GM21619 (cell line): ENCODE results near the gene MRPL48.
"Not testable (repeated sequence)": the region's sequence is repeated elsewhere in the genome, so short reads cannot be mapped to it uniquely, and the experiment has no call there.

Source experiments
- ATAC-seq: cut with Tn5 transposase; IDR thresholded peaks from one replicate; pipeline ENCODE4 v1.9.1; 2021; ENCODE audit not compliant: unreplicated experiment

MRPL48 gene

DNA sequence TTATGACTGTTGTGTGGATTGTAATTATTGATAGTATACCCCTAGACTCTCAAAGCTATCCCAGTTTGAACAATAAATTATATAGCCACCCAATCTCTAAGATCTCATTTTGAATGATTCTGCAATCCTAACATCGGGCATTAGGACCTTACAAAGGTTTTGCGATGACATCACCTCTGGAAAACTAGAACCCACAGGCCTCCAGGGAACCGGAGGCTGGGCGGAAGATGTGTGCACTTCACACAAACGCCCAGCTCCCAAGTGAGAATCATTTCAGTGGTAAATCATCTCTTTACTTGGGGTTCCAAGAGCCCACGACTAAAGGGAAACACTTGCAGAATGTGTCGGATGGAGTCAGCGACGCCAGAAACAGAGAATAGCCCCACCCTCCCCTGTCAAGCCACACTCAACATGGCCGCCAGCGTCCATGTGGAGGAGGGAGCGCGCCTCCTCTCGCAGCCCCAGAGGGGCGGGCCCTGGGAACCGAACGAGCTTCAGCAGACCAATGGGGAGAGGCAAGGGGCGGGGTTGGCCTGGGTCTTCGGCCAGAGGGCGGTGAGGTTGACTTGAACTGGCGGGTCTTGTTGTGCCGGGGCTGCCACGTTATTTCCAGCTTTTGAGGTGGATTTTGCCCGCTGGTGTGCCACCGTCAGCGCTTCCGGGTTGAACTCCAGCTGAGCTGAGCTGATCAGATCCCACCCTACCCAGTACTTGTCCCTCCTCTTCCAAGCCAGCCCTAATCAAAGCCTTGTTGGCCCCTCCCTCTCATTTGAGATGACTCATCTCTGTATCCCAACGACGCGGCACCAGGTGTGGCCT, 8.4 kb upstream of the MRPL48 start:
- peak; percentile 98 for ATAC-seq

DNA sequence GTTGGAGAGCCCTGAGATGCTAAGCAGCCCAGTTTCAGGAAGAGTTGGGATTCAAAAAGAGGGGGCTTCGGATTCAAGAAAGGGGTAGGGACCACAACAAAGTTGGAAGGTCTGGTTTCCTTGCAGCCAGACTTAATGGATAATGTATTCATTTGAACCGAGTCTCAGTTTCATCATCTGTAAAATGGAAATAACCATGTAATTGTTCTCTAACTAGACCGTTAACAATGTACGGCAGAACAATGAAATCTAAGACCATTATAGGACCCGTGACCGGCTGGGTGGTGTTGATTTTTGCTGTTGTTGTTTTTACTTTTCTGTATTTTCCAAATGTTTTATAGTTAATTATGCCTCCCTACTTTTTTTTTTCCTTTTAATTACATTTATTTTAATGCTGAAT, 6.4 kb upstream of the MRPL48 start:
- no peak for ATAC-seq

DNA sequence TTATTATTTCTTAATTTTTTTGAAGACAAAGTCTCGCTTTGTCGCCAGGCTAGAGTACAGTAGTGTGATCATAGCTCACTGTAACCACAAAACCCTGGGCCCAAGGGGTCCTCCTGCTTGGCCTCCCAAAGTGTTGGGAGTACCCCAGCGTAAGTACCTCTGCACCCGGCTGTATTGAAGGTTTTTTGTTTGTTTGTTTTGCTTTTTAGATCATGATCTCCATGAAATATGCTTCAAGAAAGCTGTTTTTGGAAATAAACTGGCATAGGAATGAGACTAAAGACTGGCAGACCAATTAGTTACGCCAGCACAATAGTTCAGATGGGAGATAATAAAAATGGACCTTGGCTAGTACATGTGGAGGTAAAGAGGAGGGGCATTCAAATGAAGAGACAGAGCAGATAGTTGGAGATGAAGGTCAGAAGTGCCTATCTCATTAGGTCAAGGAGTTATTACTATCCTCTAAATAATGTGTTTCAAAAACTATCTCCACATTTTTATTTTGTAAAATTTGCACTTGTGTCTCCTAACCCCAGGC, 4.1 kb upstream of the MRPL48 start:
- no peak for ATAC-seq

DNA sequence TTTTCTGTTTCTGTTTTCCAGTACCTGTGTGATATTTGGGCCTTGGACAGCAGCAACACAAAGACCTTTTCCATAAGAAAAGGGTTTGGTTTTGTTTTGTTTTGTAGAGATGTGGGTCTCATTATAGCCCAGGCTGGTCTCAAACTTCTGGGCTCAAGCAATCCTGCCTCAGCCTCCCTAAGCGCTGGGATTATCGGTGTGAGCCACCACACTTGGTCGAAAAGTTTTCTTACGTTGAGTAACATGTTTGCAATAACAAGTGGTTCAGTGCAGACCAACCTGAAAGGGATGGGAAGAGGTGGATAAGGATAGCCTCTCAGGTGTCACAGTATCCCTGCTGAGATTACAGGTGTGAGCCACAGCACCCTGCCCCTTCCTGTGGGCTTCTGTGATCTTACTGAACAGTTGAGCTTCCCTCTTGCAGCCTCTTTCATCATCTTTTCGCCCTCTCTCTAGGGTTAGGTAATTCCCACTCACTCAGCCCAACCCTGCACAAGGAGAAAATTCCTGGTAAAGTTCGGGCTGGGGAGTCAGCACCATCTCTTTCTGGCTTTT, 3.5 kb upstream of the MRPL48 start:
- ATAC-seq, result no peak

DNA sequence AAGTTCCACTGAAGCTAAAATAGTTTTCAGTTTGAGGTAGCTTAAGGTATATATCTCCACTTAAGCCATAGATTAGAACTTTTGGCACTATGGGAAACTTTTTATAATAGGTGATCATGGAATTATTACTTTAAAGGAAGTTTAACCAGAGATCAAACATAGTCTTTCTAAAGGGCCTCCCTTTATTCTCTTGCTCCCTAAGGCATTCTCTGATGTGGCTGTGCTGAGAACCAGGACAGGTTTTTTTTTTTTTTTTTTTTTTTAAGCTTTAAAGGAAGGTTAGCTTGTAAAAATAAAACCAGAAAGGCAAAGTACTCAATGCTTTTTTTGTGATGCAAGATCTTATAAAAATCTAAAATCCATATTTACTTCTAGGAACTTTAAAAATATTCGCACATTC, 2.9 kb upstream of the MRPL48 start:
- ATAC-seq, result no peak

DNA sequence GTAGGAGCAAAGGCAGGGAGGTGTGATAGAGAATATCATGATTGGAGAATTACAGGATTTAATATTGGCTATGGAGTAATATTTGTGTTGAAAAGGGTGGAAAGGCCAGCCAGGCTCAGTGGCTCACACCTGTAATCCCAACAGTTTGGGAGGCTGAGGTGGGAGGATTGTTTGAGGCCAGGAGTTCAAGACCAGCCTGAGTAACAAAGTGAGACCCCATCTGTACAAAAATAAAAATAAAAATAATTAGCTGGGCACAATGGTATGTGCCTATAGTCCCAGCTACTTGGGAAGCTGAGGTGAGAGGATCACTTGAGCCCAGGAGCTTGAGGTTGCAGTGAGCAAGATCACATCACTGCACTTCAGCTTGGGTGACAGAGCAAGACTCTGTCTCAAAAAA, 2.2 kb upstream of the MRPL48 start:
- ATAC-seq, result not testable (repeated sequence)

DNA sequence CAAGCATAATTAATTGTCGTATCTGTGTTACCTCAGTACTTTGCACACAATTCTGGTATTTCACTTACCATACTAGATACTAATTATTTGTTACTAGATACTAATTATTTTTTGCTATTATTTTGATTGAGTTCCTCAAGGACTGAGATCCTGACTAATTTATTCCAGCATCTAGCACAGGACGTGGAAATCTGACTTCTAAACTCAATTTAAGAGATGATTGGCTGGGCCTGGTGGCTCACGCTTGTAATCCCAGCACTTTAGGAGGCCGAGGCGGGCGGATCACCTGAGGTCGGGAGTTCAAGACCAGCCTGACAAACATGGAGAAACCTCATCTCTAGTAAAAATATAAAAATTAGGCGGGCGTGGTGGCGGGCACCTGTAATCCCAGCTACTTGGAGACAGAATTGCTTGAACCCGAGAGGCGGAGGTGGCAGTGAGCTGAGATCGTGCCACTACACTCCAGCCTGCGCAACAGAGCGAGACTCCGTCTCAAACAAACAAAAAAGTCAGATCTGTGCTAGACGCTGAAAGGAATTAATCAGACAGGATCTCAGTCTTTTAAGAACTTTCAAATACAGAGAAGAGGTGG, 527 bp upstream of the MRPL48 start:
- ATAC-seq, result no peak

DNA sequence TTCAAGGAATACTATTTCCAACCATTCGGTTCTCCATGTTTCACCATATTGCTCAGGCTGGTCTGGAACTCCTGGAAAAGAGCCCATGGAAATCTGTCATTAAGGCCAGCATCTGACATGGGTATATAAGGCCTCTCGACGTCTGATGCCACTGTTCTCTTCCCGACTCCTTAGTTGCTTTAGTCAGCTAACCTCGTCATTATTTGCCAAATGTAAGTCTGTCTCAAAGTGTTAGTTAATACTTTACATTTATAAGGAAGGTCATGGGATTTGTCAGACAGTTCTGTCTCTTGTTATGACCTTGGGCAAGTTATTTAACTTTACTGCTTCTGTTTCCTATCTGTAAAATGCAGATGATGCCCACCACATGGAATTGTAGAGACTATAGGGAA, 1.6 kb downstream of the MRPL48 start:
- ATAC-seq, result no peak

DNA sequence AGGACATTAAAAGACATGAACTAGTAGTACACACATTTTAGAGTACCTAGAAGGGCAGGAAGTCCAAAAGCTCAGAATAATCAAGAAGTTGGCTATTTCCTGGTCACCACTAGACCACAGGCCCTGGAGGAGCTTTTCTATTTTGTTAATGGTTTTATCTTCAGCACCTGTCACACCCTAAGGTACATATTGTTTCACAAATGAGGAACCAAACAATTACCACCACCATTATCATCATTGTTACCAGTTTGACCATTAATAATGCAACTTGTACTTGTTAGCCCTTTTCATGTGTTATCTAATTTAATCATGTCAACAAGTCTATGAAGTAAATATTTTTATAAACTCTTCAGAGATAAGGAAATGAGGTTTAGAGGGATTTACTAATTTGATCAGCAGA, 4.9 kb downstream of the MRPL48 start:
- no peak for ATAC-seq

DNA sequence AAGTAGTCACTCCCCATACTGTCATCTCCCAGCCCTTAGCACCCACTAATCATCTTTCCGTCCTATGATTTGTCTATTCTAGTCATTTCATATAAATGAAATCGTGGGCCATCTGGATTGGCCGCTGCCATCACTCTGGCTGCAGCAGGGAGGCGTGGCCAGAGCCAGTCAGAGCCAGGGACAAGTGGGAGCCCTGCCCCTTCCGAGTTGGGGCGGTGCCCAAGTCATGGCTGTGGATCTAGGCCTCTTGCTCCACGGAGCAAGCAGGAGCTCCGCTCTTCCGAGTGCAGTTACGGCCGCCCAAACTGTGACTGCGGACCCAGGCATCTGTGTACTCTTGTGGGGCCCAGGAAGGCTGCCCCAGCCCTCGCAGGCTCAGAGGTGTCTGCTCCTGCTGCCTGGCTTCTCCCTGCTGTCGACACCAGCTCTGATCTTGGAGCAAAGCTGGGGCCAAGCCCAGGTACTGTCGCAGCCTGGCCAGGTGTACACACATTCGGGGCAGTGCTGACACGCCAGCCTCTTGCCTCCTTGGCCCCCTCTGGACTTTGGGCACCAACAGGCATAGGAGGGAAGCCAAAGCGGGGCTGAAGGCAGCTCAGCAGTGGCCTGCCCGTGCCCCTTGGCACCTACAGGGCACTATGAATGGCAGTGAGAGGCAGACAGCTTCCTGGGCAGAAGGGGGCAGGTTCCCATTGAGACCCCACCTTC, 8.4 kb downstream of the MRPL48 start:
- ATAC-seq, result no peak

DNA sequence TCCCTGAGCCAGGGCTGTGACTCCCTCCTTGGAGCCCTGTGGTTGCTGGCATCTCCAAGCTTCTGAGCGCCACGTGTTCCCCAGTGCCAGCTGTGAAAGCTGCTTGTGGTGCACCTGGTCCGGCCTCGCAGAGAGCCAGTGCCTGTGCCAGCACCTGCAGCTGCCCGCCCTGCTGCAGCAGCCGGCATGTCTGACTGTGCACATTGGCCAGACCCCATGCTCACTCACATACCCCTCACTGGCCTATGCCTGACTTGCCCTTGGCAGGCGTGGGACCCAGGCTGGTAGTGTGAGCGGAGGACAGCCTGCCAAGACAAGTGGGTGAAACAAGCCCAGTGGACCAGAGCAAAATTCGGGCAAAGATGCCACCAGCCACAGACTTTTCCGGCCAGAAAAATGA, 9.8 kb downstream of the MRPL48 start:
- no peak for ATAC-seq

DNA sequence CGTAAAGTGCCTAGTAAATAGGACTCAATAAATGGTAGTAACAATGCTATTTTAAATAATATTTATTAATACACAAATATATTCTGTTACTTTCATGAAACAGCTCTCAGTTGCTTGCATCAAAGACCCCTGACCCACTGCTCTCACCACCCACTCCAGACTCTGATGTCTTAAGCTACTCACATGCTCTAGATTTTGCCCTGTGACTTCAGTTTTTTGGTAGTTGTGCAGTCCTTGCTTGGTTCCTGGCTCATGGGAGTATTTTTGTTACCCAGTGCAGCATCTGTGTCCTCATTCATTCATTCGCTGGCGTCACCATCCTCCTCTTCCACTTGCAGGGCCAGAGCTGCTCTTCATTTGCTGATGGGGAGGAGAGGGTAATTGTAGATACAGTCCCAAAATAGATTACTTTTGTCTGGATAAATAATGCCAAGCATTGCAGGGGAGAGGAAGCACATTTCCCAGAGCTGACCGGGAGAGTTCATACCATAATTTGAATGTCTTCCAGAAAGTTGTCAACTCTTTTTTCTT, 12.7 kb downstream of the MRPL48 start:
- ATAC-seq, result no peak

DNA sequence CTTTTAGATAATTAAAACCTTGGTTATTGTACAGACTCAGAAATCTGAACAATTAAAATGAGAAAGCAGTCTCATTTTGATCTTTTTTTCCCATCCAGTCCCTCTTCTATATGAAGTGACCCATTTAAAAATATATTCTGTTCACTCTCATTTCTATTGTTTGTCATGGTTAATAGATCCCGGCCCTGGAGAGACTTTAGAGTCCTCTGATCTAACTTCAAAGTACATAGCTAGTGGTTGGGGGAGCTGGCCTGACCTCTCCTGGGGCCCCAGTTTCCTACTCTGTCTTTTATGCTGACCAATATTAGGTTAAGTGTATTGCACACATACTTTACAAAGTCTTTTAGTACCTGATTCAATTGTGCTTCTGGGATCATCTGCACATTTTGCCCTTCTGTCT, 13.5 kb downstream of the MRPL48 start:
- no peak for ATAC-seq

DNA sequence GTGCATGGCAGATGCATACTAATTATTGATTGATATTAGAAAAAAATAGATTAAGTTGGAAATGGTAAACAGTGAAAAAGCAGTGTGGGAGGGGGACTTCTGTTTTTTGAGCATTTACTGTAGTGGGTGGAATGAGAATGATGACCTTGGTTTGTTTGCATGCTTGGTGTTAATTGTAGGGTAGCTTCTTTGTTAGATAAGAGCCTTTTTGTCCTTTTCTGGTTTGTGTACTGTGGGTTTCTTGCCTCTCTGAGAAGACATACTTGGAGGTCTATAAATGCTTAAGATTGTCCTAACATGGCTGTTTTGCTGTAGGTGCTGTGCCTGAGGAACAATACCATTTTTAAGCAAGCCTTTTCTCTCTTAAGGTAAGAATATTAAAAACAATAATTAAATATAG, 17.0 kb downstream of the MRPL48 start:
- ATAC-seq, result no peak

DNA sequence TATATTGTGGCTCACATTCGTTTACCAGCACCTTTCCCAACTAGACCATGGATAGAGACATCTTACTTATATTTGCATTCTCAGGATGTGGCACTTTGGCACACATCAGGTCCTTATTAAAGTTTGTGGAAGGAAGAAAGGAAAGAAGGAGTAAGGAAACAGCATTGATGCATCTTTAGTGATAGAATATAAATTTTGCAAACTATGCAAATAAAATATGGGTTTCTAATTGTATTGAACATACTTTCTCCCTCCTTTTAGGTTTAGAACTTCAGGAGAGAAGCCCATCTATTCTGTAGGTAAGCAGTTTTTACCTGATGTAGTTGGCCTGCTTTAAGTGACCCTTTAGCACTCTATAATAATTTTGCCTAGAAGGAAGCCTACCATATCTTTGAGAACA, 20.4 kb downstream of the MRPL48 start:
- ATAC-seq, result no peak

DNA sequence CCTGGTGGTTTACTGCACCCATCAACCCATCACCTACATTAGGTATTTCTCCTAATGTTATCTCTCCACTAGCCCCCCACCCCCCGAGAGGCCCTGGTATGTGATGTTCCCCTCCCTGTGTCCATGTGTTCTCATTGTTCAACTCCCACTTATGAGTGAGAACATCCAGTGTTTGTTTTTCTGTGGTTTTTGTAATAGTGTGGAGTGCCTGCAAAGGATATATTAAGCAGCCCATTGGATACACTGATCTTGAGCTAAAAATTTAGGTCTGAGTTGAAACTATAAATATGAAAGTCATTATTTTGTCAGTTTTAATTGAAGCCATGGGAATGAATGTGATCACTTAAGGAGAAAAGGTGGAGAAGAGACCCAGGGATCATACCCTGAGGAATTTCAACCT, 23.0 kb downstream of the MRPL48 start:
- ATAC-seq, result no peak

DNA sequence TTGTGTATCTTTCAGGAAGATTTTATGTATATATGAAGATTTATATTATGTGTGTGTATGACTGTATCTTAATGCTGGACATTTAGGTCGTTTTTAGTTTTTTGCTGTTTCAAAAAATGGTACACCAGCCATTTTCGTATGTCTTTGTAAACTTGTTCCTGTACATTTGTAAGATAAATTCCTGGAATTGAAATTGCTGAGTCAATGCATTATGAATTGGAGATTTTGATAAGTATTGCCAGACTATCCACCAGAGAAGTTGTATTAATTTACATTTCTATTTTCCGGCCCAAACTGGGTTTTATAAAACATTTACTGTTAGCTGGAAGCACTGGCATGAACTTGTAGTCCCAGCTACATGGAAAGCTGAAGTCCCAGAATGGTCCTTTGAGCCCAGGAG, 24.6 kb downstream of the MRPL48 start:
- ATAC-seq, result no peak

DNA sequence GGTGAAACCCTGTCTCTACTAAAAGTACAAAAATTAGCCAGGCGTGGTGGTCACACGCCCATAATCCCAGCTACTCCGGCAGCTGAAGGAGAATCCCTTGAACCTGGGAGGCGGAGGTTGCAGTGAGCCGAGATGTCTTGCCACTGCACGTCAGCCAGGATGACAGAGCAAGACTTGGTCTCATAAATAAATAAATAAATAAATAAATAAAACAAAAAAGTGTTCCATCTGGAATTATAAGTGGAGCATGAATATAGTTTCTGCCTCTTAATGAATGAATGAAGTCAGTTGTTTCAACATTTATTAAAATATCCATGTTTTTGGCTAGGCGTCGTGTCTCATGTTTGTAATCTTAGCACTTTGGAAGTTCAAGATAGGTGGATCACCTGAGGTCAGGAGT, 27.1 kb downstream of the MRPL48 start:
- no peak for ATAC-seq

DNA sequence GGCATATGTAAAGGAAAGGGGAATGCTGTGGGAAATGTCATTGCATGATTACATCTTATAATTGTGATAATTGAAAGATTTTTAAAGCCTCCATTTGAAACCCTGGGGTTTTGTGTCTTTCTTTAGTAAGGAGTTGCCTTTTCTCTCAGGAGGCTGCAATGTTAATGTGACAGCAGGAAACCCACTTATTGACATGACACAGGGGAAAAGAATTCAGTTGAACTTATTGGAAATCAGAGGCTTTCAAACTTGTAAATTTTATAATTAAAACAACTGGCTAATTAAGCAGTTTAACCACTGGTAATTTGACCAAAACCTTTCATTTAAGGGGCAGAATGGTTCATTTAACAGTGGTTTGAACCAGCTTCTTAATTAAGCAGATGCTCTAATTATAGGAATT, 31.2 kb downstream of the MRPL48 start:
- no peak for ATAC-seq

DNA sequence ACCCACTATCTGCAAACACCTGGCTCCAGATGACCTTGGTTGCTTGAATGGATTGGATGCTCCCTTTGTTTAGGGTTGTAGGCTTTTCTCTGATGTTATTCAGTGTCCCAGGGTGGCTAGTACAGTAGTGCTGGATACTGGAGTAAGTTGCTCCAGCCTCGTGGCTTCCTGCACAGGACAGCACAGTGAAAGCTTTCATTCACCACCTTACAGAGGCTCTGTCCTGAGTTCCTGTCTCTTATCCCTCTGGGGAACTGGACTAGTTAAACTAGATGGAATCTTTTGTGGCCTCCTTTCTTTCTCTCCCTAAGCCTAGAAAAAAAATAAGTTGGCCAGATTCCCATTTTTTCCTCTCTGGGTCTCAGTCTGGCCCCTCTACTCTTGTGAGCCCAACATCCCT, 42.6 kb downstream of the MRPL48 start:
- ATAC-seq, result no peak

DNA sequence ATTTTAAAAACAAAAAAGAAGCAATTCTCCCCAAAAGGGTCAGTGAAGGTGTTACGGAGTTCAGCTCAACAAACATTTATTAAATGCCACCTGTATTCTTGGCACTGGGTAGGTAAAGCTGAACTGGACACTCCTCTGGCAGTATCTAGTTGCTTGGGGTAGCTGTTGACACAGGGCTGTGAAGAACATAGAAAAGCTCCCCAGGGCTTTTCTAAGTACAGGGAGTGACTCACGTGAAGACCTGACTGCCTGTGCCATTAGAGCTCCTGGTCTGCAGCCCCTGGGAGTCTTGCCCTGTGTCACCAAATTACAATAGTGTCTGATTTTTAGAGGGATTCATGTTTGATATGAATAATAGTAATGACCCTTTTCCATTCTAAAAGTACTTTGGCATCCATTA, 45.4 kb downstream of the MRPL48 start:
- ATAC-seq, result no peak
